HCT116 (cell line): ENCODE data around the gene ADAM10. TPM values are rescaled to one million over a fixed set of nuclear protein-coding genes. Genes with fewer than 3 reads are reported as not detected.

ENCODE experiments used
- ATAC-seq: fragments of 200-7000 bp; cut with Tn5 transposase; 2 replicates; pipeline ENCODE4 v1.9.1; 2020; ENCODE audit warnings: mild to moderate bottlenecking, moderate library complexity
- BruUV-seq: library from RNA; stranded (reverse); fragments of 400-500 nt; replicated peaks from 2 replicates; lab custom pipeline; 2021; lab: Mats Ljungman, UMichigan
- CTCF ChIA-PET: fragments of 300-600 bp; sonication (Branson Sonifier 250); formaldehyde crosslinking; loops from one replicate; lab custom pipeline; 2021; ENCODE audit warnings: antibody characterized with exemption; lab: Charles Lee
- POLR2A ChIA-PET: fragments of 300-600, 350-600 bp; sonication (Branson Sonifier 250); formaldehyde crosslinking; loops from one replicate; lab custom pipeline; 2021; ENCODE audit warnings: antibody characterized with exemption; lab: Charles Lee
- RAD21 ChIA-PET, 2 experiments: fragments of 300-600 bp; sonication (Branson Sonifier 250); formaldehyde crosslinking; loops; one replicate each; lab custom pipeline; 2023; ENCODE audit warnings: low total read pairs in 2 of 2; ENCODE audit not compliant: uncharacterized antibody in 2 of 2, unreplicated experiment in 2 of 2, low non-redundant PET in 1 of 2; lab: Charles Lee
- DNase-seq: peaks from one replicate; pipeline ENCODE4 v3.0.0-alpha.2; 2010; ENCODE audit warnings: low read depth, low spot score
- H2AFZ ChIP-seq: fragments of 200-600 bp; shearing (Covaris generic), sonication (generic); 2 replicates; pipeline ENCODE4 v1.6.1; 2017; ENCODE audit warnings: low read depth, mixed run types, mixed read lengths, antibody characterized with exemption, low read length; ENCODE audit not compliant: poor library complexity, severe bottlenecking
- H3K27ac ChIP-seq: 2 replicates; pipeline ENCODE4 v1.5.1; 2012; ENCODE audit warnings: low read depth, low read length
- H3K27me3 ChIP-seq: fragments of 200-600 bp; sonication (generic); 2 replicates; pipeline ENCODE4 v1.6.1; 2016; ENCODE audit warnings: mixed run types, low read length, mixed read lengths; ENCODE audit not compliant: insufficient read depth
- H3K36me3 ChIP-seq, 2 experiments: fragments of 200-500 bp in 1 of 2; fragments of 200-600 bp in 1 of 2; sonication (Bioruptor generic) in 1 of 2; sonication (generic) in 1 of 2; 2 replicates each; pipeline versions ENCODE4 v1.5.1 to v1.6.1; 2014 to 2016; ENCODE audit warnings: low read length in 2 of 2, inconsistent platforms in 1 of 2, mixed read lengths in 1 of 2, mixed run types in 1 of 2; ENCODE audit not compliant: insufficient read depth in 2 of 2, control insufficient read depth in 1 of 2
- H3K4me1 ChIP-seq, 2 experiments: fragments of 200-600 bp in 1 of 2; sonication (generic) in 1 of 2; 2 replicates each; pipeline versions ENCODE4 v1.5.1 to v1.6.1; 2012 to 2017; ENCODE audit warnings: low read length in 2 of 2, inconsistent platforms in 1 of 2, mild to moderate bottlenecking in 1 of 2, mixed read lengths in 1 of 2, mixed run types in 1 of 2, moderate library complexity in 1 of 2; ENCODE audit not compliant: insufficient read depth in 2 of 2, control insufficient read depth in 1 of 2
- H3K4me2 ChIP-seq: fragments of 200-600 bp; sonication (generic); 2 replicates; pipeline ENCODE4 v1.6.1; 2017; ENCODE audit warnings: mixed run types, low read length, mixed read lengths
- H3K4me3 ChIP-seq, 2 experiments: fragments of 200-600 bp in 1 of 2; sonication (generic) in 1 of 2; replicated peaks in 1 of 2; 2 replicates each; pipeline ENCODE4 v1.5.1; 2011 to 2016; ENCODE audit warnings: low read length in 2 of 2, control low read depth in 1 of 2, low read depth in 1 of 2, mild to moderate bottlenecking in 1 of 2, mixed read lengths in 1 of 2, mixed run types in 1 of 2
- H3K79me2 ChIP-seq: fragments of 200-600 bp; sonication (generic); 2 replicates; pipeline ENCODE4 v1.6.1; 2017; ENCODE audit warnings: mild to moderate bottlenecking, mixed run types, low read length, moderate library complexity, mixed read lengths; ENCODE audit not compliant: insufficient read depth
- H3K9ac ChIP-seq: fragments of 200-600 bp; sonication (generic); 2 replicates; pipeline ENCODE4 v1.6.1; 2016; ENCODE audit warnings: low read length, mixed read lengths
- H3K9me2 ChIP-seq: fragments of 200-600 bp; sonication (generic), shearing (Covaris generic); 2 replicates; pipeline ENCODE4 v1.6.1; 2017; ENCODE audit warnings: mixed run types, mild to moderate bottlenecking, moderate library complexity; ENCODE audit not compliant: insufficient read depth
- H3K9me3 ChIP-seq, 2 experiments: fragments of 200-500 bp in 1 of 2; fragments of 200-600 bp in 1 of 2; sonication (Bioruptor generic) in 1 of 2; sonication (generic) in 1 of 2; 2 replicates each; pipeline ENCODE4 v1.6.1; 2014 to 2017; ENCODE audit warnings: low read length in 2 of 2, mixed read lengths in 2 of 2, inconsistent platforms in 1 of 2, low read depth in 1 of 2, mild to moderate bottlenecking in 1 of 2, mixed run types in 1 of 2, moderate library complexity in 1 of 2; ENCODE audit not compliant: control insufficient read depth in 1 of 2, insufficient read depth in 1 of 2
- H4K20me1 ChIP-seq: fragments of 200-600 bp; sonication (generic), shearing (Covaris generic); 2 replicates; pipeline ENCODE4 v1.6.1; 2017; ENCODE audit warnings: mixed run types, mild to moderate bottlenecking, moderate library complexity; ENCODE audit not compliant: insufficient read depth
- CBX3 ChIP-seq: IDR thresholded peaks from 2 replicates; pipeline ENCODE4 v1.6.1; 2012; ENCODE audit warnings: low read depth
- CEBPB ChIP-seq: IDR thresholded peaks from 2 replicates; pipeline ENCODE4 v1.6.1; 2012; ENCODE audit warnings: low read depth
- EGR1 ChIP-seq: IDR thresholded peaks from 2 replicates; pipeline ENCODE4 v1.6.1; 2012; ENCODE audit warnings: low read depth
- RAD21 ChIP-seq: IDR thresholded peaks from 2 replicates; pipeline ENCODE4 v1.6.1; 2012; ENCODE audit warnings: low read depth, mild to moderate bottlenecking
- intact Hi-C: fragments of 100-400 bp; cut with micrococcal nuclease; formaldehyde crosslinking; loops from 2 replicates; pipeline ENCODE4 v1.10.0; 2022
- total RNA-seq: library from RNA; stranded (reverse); gene quantifications from one replicate; pipeline ENCODE4 v1.2.1, GENCODE V29; 2021; ENCODE audit not compliant: unreplicated experiment
- TF ChIP-seq, protein P1 (sequence below): IDR thresholded peaks from 2 replicates; pipeline ENCODE4 v1.6.1; 2012

Gene ADAM10
- total RNA-seq, 1 experiment from 2014 or later: 158 TPM

DNA sequence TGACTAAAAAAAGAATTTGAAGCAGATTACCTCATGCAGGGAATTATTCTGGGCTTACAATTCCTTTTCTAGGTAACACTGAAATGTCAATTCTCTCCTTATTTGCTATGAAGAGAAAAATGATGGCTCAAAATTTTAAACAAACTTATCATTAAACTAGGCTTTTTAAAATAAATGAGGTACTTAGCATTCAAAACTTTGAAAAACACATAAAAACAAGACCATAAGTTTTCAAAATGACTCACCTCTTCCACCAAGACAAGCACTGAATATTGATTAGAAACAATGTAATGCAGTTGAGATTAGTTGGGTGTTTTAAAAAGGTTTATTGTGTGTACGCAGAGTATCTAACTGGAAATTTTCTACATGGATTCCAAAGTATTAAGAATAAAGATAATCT is 154.6 kb downstream of the ADAM10 start:
- intact Hi-C loops: no loop called here
- H3K4me3 ChIP-seq: no peak overlapping the region
- H3K9ac ChIP-seq: no peak overlapping the region
- H3K79me2 ChIP-seq: no peaks in the 10 kb centered on the region
- H2AFZ ChIP-seq: no peak overlapping the region
- no peaks in the 10 kb centered on the region for H3K27me3 ChIP-seq
- BruUV-seq: no TSS peak
- no peaks in the 10 kb centered on the region for H4K20me1 ChIP-seq
- DNase-seq (no peak), ATAC-seq (no peak)
- ChIA-PET POLR2A (no interaction called here), CTCF (no interaction called here), RAD21 (no interaction called here)
- H3K4me2 ChIP-seq: no peak overlapping the region
- 0 out of 4 replicates have a peak, but pooled peaks cover 0 to 3% of the 10 kb centered on the region in 2 experiments for H3K36me3 ChIP-seq
- H3K27ac ChIP-seq: no peak overlapping the region
- H3K9me2 ChIP-seq: no peaks in the 10 kb centered on the region
- no peaks in the 10 kb centered on the region for H3K9me3 ChIP-seq
- no peak for TF ChIP-seq EGR1
- TF ChIP-seq, protein P1, sequence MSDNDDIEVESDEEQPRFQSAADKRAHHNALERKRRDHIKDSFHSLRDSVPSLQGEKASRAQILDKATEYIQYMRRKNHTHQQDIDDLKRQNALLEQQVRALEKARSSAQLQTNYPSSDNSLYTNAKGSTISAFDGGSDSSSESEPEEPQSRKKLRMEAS: no peak
- TF ChIP-seq, all 23 proteins: peak for 0
- no peaks in the 10 kb centered on the region for H3K4me1 ChIP-seq

DNA sequence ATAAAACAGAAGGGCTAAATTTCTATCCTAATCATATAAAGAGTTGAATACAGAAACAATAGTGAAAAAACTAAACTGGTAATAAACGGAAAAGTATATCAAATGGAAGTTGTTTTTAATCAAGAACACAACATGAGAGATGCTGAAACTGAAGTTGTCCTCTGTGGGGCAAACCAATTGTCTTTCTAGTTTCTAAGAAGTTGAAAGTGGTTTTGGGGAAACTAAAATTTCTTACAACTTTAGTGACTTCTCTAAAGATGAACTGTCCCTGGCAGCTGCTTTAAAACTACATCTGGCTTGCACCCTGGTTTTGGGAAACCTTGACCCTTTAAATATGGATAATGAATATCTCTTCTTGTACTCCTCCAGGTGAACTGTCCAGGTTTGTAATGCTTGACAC is 155.6 kb downstream of the ADAM10 start:
- no peaks in the 10 kb centered on the region for H3K4me1 ChIP-seq
- no peak overlapping the region for H3K4me2 ChIP-seq
- DNase-seq (no peak), ATAC-seq (no peak)
- ChIA-PET RAD21 (no interaction called here), CTCF (no interaction called here), POLR2A (no interaction called here)
- intact Hi-C loops: no loop called here
- H3K9ac ChIP-seq: no peak overlapping the region
- H4K20me1 ChIP-seq: no peaks in the 10 kb centered on the region
- 0 out of 4 replicates have a peak, but pooled peaks cover 0 to 3% of the 10 kb centered on the region in 2 experiments for H3K36me3 ChIP-seq
- no peak overlapping the region for H3K27ac ChIP-seq
- no peaks in the 10 kb centered on the region for H3K9me3 ChIP-seq
- TF ChIP-seq CEBPB: no peak
- no peak for TF ChIP-seq CBX3
- TF ChIP-seq RAD21: no peak
- H3K79me2 ChIP-seq: no peaks in the 10 kb centered on the region
- H3K9me2 ChIP-seq: no peaks in the 10 kb centered on the region
- no peak overlapping the region for H2AFZ ChIP-seq
- no peak overlapping the region for H3K4me3 ChIP-seq
- no peaks in the 10 kb centered on the region for H3K27me3 ChIP-seq
- BruUV-seq: no TSS peak
